ENCODE measurements around the gene ABCD1. TPM values are rescaled to one million over a fixed set of nuclear protein-coding genes. Genes with fewer than 3 reads are reported as not detected.

The ABCD1 gene
- total and polyA plus RNA-seq, 2 experiments from 2014 or later, result 10.5 to 14.2 TPM

- peaks cover 9% of the 10 kb centered on the region for H3K4me1 ChIP-seq (ENCODE audit: insufficient read depth)
- peak overlapping the region; percentile 71 for H3K4me3 ChIP-seq
- 48% methylated on average over 7 of the region's 7 CpGs for WGBS (ENCODE audit: low lambda C conversion rate, missing lambda C conversion rate)
- H3K9me2 ChIP-seq (replicated peaks; ENCODE audit: insufficient read depth), result no peaks in the 10 kb centered on the region
- DNase-seq (ENCODE audit: low spot score), result no peak
- peaks cover 37% of the 10 kb centered on the region for H3K79me2 ChIP-seq
- no peak overlapping the region for H2AFZ ChIP-seq
- H3K9me3 ChIP-seq (ENCODE audit: low read depth), result no peaks in the 10 kb centered on the region
- H4K20me1 ChIP-seq (ENCODE audit: insufficient read depth, poor library complexity, severe bottlenecking), result no peaks in the 10 kb centered on the region
- TF ChIP-seq EZH2 (IDR thresholded peaks at IDR 0.05; ENCODE audit: borderline replicate concordance) (no peak), CTCF (IDR thresholded peaks at IDR 0.05; ENCODE audit: poor library complexity) (no peak), EZH2phosphoT487 (IDR thresholded peaks at IDR 0.05; ENCODE audit: low read depth, severe bottlenecking, unreplicated experiment) (no peak)
- no peaks in the 10 kb centered on the region for H3K27me3 ChIP-seq
- peak overlapping the region; percentile 98 for H3K27ac ChIP-seq
- peak overlapping the region; percentile 87 for H3K4me2 ChIP-seq
- no peaks in the 10 kb centered on the region for H3K36me3 ChIP-seq (replicated peaks; ENCODE audit: insufficient read depth, low read depth)
Observed at GRCh38 chrX:153793291-153793690, 68.6 kb downstream of the ABCD1 start.

Other genes with a start within 250 kb of the ABCD1 start
- gene BGN, start 229.9 kb upstream of the ABCD1 start, total RNA-seq, result 12.5 and 14.5 TPM in 2 replicates
- gene BGN, start 229.9 kb upstream of the ABCD1 start, polyA plus RNA-seq, result 27.5 and 35.8 TPM in 2 replicates
- 0.12 TPM in 1 of 2 replicates, not detected in the other for gene ATP2B3, start 207.2 kb upstream of the ABCD1 start, total RNA-seq
- gene ATP2B3, start 207.2 kb upstream of the ABCD1 start, polyA plus RNA-seq, result 0.07 and 0.12 TPM in 2 replicates
- gene CCNQ, start 125.7 kb upstream of the ABCD1 start, total RNA-seq, result 21.6 and 28.3 TPM in 2 replicates
- gene CCNQ, start 125.7 kb upstream of the ABCD1 start, polyA plus RNA-seq, result 26.7 and 31.3 TPM in 2 replicates
- 86.2 and 87.3 TPM in 2 replicates for gene DUSP9, start 77.7 kb upstream of the ABCD1 start, total RNA-seq
- 48.2 and 75.5 TPM in 2 replicates for gene DUSP9, start 77.7 kb upstream of the ABCD1 start, polyA plus RNA-seq
- gene PNCK, start 51.0 kb upstream of the ABCD1 start, total RNA-seq, result 2.2 and 2.8 TPM in 2 replicates
- 0.28 and 1.9 TPM in 2 replicates for gene PNCK, start 51.0 kb upstream of the ABCD1 start, polyA plus RNA-seq
- gene SLC6A8, start 36.9 kb upstream of the ABCD1 start, total RNA-seq, result 19.5 and 28.4 TPM in 2 replicates
- 32.5 and 36.7 TPM in 2 replicates for gene SLC6A8, start 36.9 kb upstream of the ABCD1 start, polyA plus RNA-seq
- 146 and 227 TPM in 2 replicates for gene BCAP31, start 469 bp upstream of the ABCD1 start, total RNA-seq
- gene BCAP31, start 469 bp upstream of the ABCD1 start, polyA plus RNA-seq, result 343 and 351 TPM in 2 replicates
- gene PLXNB3, start 39.4 kb downstream of the ABCD1 start, total RNA-seq, result 0.27 and 1.4 TPM in 2 replicates
- 0.87 and 5.7 TPM in 2 replicates for gene PLXNB3, start 39.4 kb downstream of the ABCD1 start, polyA plus RNA-seq
- 0.08 and 0.20 TPM in 2 replicates for gene SRPK3, start 56.2 kb downstream of the ABCD1 start, total RNA-seq
- 0.32 and 0.89 TPM in 2 replicates for gene SRPK3, start 56.2 kb downstream of the ABCD1 start, polyA plus RNA-seq
- gene IDH3G, start 69.5 kb downstream of the ABCD1 start, total RNA-seq, result 35.4 and 35.8 TPM in 2 replicates
- 60.0 and 74.3 TPM in 2 replicates for gene IDH3G, start 69.5 kb downstream of the ABCD1 start, polyA plus RNA-seq
- gene SSR4, start 69.8 kb downstream of the ABCD1 start, total RNA-seq, result 316 and 385 TPM in 2 replicates
- gene SSR4, start 69.8 kb downstream of the ABCD1 start, polyA plus RNA-seq, result 665 and 693 TPM in 2 replicates
- gene PDZD4, start 105.7 kb downstream of the ABCD1 start, total RNA-seq, result 1.6 and 2.8 TPM in 2 replicates
- gene PDZD4, start 105.7 kb downstream of the ABCD1 start, polyA plus RNA-seq, result 0.59 and 1.4 TPM in 2 replicates
- 0.12 and 0.33 TPM in 2 replicates for gene L1CAM, start 161.3 kb downstream of the ABCD1 start, total RNA-seq
- 0.40 and 0.69 TPM in 2 replicates for gene L1CAM, start 161.3 kb downstream of the ABCD1 start, polyA plus RNA-seq
- 1.2 TPM in 1 of 2 replicates, not detected in the other for gene AVPR2, start 179.8 kb downstream of the ABCD1 start, total RNA-seq
- gene AVPR2, start 179.8 kb downstream of the ABCD1 start, polyA plus RNA-seq, result not detected in 2 replicates
- gene ARHGAP4, start 201.4 kb downstream of the ABCD1 start, total RNA-seq, result 3.3 and 6.4 TPM in 2 replicates
- gene ARHGAP4, start 201.4 kb downstream of the ABCD1 start, polyA plus RNA-seq, result 6.2 and 10.3 TPM in 2 replicates
- 74.0 and 83.5 TPM in 2 replicates for gene NAA10, start 210.2 kb downstream of the ABCD1 start, total RNA-seq
- gene NAA10, start 210.2 kb downstream of the ABCD1 start, polyA plus RNA-seq, result 118 and 134 TPM in 2 replicates
- gene RENBP, start 219.8 kb downstream of the ABCD1 start, total RNA-seq, result 22.2 and 22.8 TPM in 2 replicates
- 5.8 and 13.2 TPM in 2 replicates for gene RENBP, start 219.8 kb downstream of the ABCD1 start, polyA plus RNA-seq
- gene HCFC1, start 247.0 kb downstream of the ABCD1 start, total RNA-seq, result 11.6 and 25.0 TPM in 2 replicates
- 16.7 and 18.9 TPM in 2 replicates for gene HCFC1, start 247.0 kb downstream of the ABCD1 start, polyA plus RNA-seq
- 7.4 and 8.7 TPM in 2 replicates for gene TMEM187, start 247.9 kb downstream of the ABCD1 start, total RNA-seq
- gene TMEM187, start 247.9 kb downstream of the ABCD1 start, polyA plus RNA-seq, result 8.0 and 12.1 TPM in 2 replicates

Data from hepatocyte (in vitro differentiated cells).